Endodermal cell (in vitro differentiated cells): ENCODE measurements around the gene CTNND2. TPM values are rescaled to one million over a fixed set of nuclear protein-coding genes. Genes with fewer than 3 reads are reported as not detected.

Experiments
- DNase-seq: peaks from one replicate; pipeline ENCODE4 v3.0.0-alpha.2; 2017
- H3K27ac ChIP-seq: 2 replicates; pipeline ENCODE4 v1.5.1; 2013; ENCODE audit warnings: mild to moderate bottlenecking, low read depth, low read length, moderate library complexity
- H3K27me3 ChIP-seq: 2 replicates; pipeline ENCODE4 v1.6.1; 2013; ENCODE audit warnings: mild to moderate bottlenecking, low read length, moderate library complexity; ENCODE audit not compliant: insufficient read depth, control insufficient read depth, poor library complexity, severe bottlenecking
- H3K36me3 ChIP-seq: 2 replicates; pipeline ENCODE4 v1.7.0; 2013; ENCODE audit warnings: mild to moderate bottlenecking, low read length, moderate library complexity; ENCODE audit not compliant: control insufficient read depth, insufficient read depth
- H3K4me1 ChIP-seq: one replicate; pipeline ENCODE4 v1.7.0; 2013; ENCODE audit warnings: low read length; ENCODE audit not compliant: control insufficient read depth, insufficient read depth
- H3K4me3 ChIP-seq: 2 replicates; pipeline ENCODE4 v1.5.1; 2013; ENCODE audit warnings: mild to moderate bottlenecking, low read length, moderate library complexity
- H3K9ac ChIP-seq: 2 replicates; pipeline ENCODE4 v1.6.1; 2013; ENCODE audit warnings: mild to moderate bottlenecking, low read length, moderate library complexity; ENCODE audit not compliant: poor library complexity, severe bottlenecking; ENCODE audit errors: extremely low read depth
- H3K9me3 ChIP-seq: 2 replicates; pipeline ENCODE4 v1.6.1; 2013; ENCODE audit warnings: mild to moderate bottlenecking, low read length, moderate library complexity; ENCODE audit not compliant: control insufficient read depth
- H3K27ac Mint-ChIP-seq: 2 replicates; pipeline ENCODE4 v1.8.0; 2020; ENCODE audit warnings: mixed read lengths
- H3K27me3 Mint-ChIP-seq: 2 replicates; pipeline ENCODE4 v1.8.0; 2021; ENCODE audit warnings: mild to moderate bottlenecking, mixed read lengths; ENCODE audit not compliant: insufficient read depth
- H3K36me3 Mint-ChIP-seq: 2 replicates; pipeline ENCODE4 v1.8.0; 2020; ENCODE audit warnings: low read depth, mixed read lengths
- H3K4me1 Mint-ChIP-seq: 2 replicates; pipeline ENCODE4 v1.8.0; 2020; ENCODE audit warnings: mixed read lengths
- H3K4me3 Mint-ChIP-seq: 2 replicates; pipeline ENCODE4 v1.8.0; 2020; ENCODE audit warnings: mild to moderate bottlenecking, moderate library complexity, mixed read lengths
- H3K9me3 Mint-ChIP-seq: 2 replicates; pipeline ENCODE4 v1.8.0; 2020; ENCODE audit warnings: mild to moderate bottlenecking, mixed read lengths
- WGBS, 2 experiments: methylation state at CpG; one replicate each; pipeline versions ENCODE4 v1.1.5 to v1.1.7; 2013; ENCODE audit warnings: missing lambda C conversion rate in 2 of 2, mixed read lengths in 1 of 2; ENCODE audit not compliant: insufficient coverage in 1 of 2, insufficient read length in 1 of 2; 5-methylcytosine and 5-hydroxymethylcytosine counted together
- total RNA-seq, 2 donors: library from RNA; stranded (reverse); fragmentation: NEBNext Ultra II Directional in 1 of 2; extraction: Animal tissue kit (Norgen Biotek cat#: 25700) in 1 of 2; gene quantifications; 2 replicates in 1 of 2; 3 replicates in 1 of 2; pipeline ENCODE4 v1.2.1, GENCODE V29; 2021
- TF ChIP-seq, protein P1 (sequence below): fragments of 200-600 bp; sonication (generic); conservative IDR thresholded peaks from 2 replicates; pipeline ENCODE4 v1.5.0; 2021; ENCODE audit warnings: antibody characterized with exemption, mild to moderate bottlenecking

The CTNND2 gene
- total RNA-seq, 2 donors from 2014 or later, result 6.5 to 10.3 TPM

- H3K27me3 ChIP-seq, result no peaks in the 10 kb centered on the region
- peaks cover 6% of the 10 kb centered on the region for H3K9me3 ChIP-seq
- H3K4me3 ChIP-seq, result no peak overlapping the region
- H3K4me1 ChIP-seq, result no peaks in the 10 kb centered on the region
- Mint-ChIP-seq H3K4me1 (peaks cover 15% of the 10 kb centered on the region), H3K27ac (no peak overlapping the region), H3K27me3 (peaks cover 39% of the 10 kb centered on the region), H3K36me3 (no peaks in the 10 kb centered on the region), H3K9me3 (no peaks in the 10 kb centered on the region), H3K4me3 (no peak overlapping the region)
- whole genome bisulfite sequencing, 2 experiments, result 93 to 100% methylated on average over 1 to 2 of the region's 2 CpGs
- TF ChIP-seq, protein P1, sequence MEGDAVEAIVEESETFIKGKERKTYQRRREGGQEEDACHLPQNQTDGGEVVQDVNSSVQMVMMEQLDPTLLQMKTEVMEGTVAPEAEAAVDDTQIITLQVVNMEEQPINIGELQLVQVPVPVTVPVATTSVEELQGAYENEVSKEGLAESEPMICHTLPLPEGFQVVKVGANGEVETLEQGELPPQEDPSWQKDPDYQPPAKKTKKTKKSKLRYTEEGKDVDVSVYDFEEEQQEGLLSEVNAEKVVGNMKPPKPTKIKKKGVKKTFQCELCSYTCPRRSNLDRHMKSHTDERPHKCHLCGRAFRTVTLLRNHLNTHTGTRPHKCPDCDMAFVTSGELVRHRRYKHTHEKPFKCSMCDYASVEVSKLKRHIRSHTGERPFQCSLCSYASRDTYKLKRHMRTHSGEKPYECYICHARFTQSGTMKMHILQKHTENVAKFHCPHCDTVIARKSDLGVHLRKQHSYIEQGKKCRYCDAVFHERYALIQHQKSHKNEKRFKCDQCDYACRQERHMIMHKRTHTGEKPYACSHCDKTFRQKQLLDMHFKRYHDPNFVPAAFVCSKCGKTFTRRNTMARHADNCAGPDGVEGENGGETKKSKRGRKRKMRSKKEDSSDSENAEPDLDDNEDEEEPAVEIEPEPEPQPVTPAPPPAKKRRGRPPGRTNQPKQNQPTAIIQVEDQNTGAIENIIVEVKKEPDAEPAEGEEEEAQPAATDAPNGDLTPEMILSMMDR, result no peak
- no peak for DNase-seq
- H3K36me3 ChIP-seq, result no peaks in the 10 kb centered on the region
- H3K9ac ChIP-seq, result no peak overlapping the region
- no peak overlapping the region for H3K27ac ChIP-seq
Observed at GRCh38 chr5:11777096-11777495, 127.2 kb downstream of the CTNND2 start.

- Mint-ChIP-seq H3K4me3 (no peak overlapping the region), H3K9me3 (peaks cover 7% of the 10 kb centered on the region), H3K27me3 (peaks cover 5% of the 10 kb centered on the region), H3K36me3 (no peaks in the 10 kb centered on the region), H3K4me1 (peaks cover 2% of the 10 kb centered on the region), H3K27ac (no peak overlapping the region)
- WGBS, 2 experiments, result 87% methylated on average over 2 of the region's 2 CpGs; no CpG with 5 or more reads in 1 of the 2 experiments
- TF ChIP-seq, protein P1, result no peak
- no peaks in the 10 kb centered on the region for H3K9me3 ChIP-seq
- H3K27me3 ChIP-seq, result no peaks in the 10 kb centered on the region
- no peak overlapping the region for H3K27ac ChIP-seq
- no peak overlapping the region for H3K4me3 ChIP-seq
- no peak overlapping the region for H3K9ac ChIP-seq
- H3K36me3 ChIP-seq, result no peaks in the 10 kb centered on the region
- no peak for DNase-seq
- H3K4me1 ChIP-seq, result no peaks in the 10 kb centered on the region
Observed at GRCh38 chr5:11770310-11770709, 133.9 kb downstream of the CTNND2 start.

- Histone ChIP-seq H3K36me3 (no peaks in the 10 kb centered on the region), H3K4me1 (no peaks in the 10 kb centered on the region), H3K9ac (no peak overlapping the region), H3K4me3 (no peak overlapping the region), H3K27me3 (no peaks in the 10 kb centered on the region), H3K27ac (no peak overlapping the region), H3K9me3 (peaks cover 10% of the 10 kb centered on the region)
- H3K4me3 Mint-ChIP-seq, result no peak overlapping the region
- TF ChIP-seq, protein P1, result no peak
- H3K27me3 Mint-ChIP-seq, result peaks cover 2% of the 10 kb centered on the region
- no peak for DNase-seq
- H3K27ac Mint-ChIP-seq, result no peak overlapping the region
- no peaks in the 10 kb centered on the region for H3K4me1 Mint-ChIP-seq
- no peaks in the 10 kb centered on the region for H3K36me3 Mint-ChIP-seq
- peaks cover 17% of the 10 kb centered on the region for H3K9me3 Mint-ChIP-seq
- 90 to 92% methylated on average over 7 of the region's 8 CpGs for WGBS, 2 experiments
Observed at GRCh38 chr5:11760934-11761603, 143.2 kb downstream of the CTNND2 start.
